ENCODE results near the gene PSMD11.

The PSMD11 gene

GRCh38 chr17:32502710-32503109, 58.4 kb downstream of the PSMD11 start:
- no peak for TF ChIP-seq SUZ12 (IDR thresholded peaks at IDR 0.05; ENCODE audit: extremely low read depth, insufficient read depth, insufficient read length)
- no peak for TF ChIP-seq ZNF274 (IDR thresholded peaks at IDR 0.05; ENCODE audit: low read depth, low read length)
- TF ChIP-seq YY1 (IDR thresholded peaks at IDR 0.05; ENCODE audit: insufficient read depth, insufficient read length) = no peak
- Histone ChIP-seq H3K9me3 (ENCODE audit: insufficient read depth, low read length) (no peaks in the 10 kb centered on the region), H3K9ac (ENCODE audit: insufficient read length, low read depth) (no peak overlapping the region), H3K4me1 (ENCODE audit: insufficient read depth, insufficient read length) (peaks cover 10% of the 10 kb centered on the region), H3K36me3 (ENCODE audit: insufficient read depth, insufficient read length, low read length) (no peaks in the 10 kb centered on the region), H3K4me3 (ENCODE audit: insufficient read length, low read depth) (no peak overlapping the region), H3K27me3 (ENCODE audit: insufficient read depth, insufficient read length) (no peaks in the 10 kb centered on the region)
- no peak for DNase-seq (ENCODE audit: low read depth, low spot score)

- H3K9me3 ChIP-seq (ENCODE audit: insufficient read depth, low read length) = no peaks in the 10 kb centered on the region
- no peak for DNase-seq (ENCODE audit: low read depth, low spot score)
- H3K4me1 ChIP-seq (ENCODE audit: insufficient read depth, insufficient read length) = peaks cover 2% of the 10 kb centered on the region
- no peaks in the 10 kb centered on the region for H3K36me3 ChIP-seq (ENCODE audit: insufficient read depth, insufficient read length, low read length)
- no peaks in the 10 kb centered on the region for H3K27me3 ChIP-seq (ENCODE audit: insufficient read depth, insufficient read length)
- no peak overlapping the region for H3K4me3 ChIP-seq (ENCODE audit: insufficient read length, low read depth)
- no peak overlapping the region for H3K9ac ChIP-seq (ENCODE audit: insufficient read length, low read depth)
- no peak for TF ChIP-seq ZNF274 (IDR thresholded peaks at IDR 0.05; ENCODE audit: low read depth, low read length)
- no peak for TF ChIP-seq SUZ12 (IDR thresholded peaks at IDR 0.05; ENCODE audit: extremely low read depth, insufficient read depth, insufficient read length)
- no peak for TF ChIP-seq YY1 (IDR thresholded peaks at IDR 0.05; ENCODE audit: insufficient read depth, insufficient read length)
Observed at GRCh38 chr17:32503251-32504165, 59.2 kb downstream of the PSMD11 start.

DNA sequence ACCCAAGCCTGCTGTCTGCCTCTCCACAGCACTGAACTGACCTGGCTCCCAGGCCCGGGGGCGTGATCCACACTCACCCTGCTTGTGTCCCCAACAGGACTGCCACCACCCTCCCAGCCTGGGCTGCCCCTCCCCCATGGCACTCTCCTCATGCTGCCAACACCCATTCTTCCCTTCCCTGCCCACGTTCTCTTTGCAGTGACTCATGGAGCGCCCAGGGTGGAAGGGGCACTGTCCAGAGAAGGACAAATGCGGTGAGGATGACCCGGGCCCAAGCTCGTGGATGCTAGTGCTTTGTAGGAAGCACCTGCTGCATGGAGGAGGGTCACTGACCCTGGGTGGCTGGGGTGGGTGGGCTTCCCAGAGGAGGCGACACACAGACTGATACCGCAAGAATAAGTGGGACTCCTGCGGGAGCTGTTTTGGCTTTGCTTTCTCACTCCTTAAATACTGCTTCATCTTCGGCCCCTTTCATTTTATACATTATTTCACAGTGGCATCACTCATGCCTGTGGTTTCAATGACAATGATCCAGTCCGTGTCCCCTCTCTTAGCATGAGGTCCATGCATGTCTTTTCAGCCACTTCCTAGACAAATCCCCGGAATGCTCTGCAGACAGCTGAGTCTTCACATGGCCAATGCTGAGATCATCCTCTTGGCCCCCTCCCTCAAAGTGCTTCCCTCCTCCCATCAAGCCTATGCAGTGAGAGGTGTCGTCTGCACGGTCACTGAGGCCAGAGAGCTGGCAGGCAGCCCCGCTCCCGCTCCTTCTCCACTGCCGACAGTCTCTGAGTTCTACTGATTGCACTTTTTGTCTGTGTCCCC, 60.1 kb downstream of the PSMD11 start:
- Histone ChIP-seq H3K4me3 (ENCODE audit: insufficient read length, low read depth) (no peak overlapping the region), H3K9ac (ENCODE audit: insufficient read length, low read depth) (no peak overlapping the region), H3K27me3 (ENCODE audit: insufficient read depth, insufficient read length) (no peaks in the 10 kb centered on the region), H3K4me1 (ENCODE audit: insufficient read depth, insufficient read length) (peaks cover 2% of the 10 kb centered on the region), H3K9me3 (ENCODE audit: insufficient read depth, low read length) (no peaks in the 10 kb centered on the region), H3K36me3 (ENCODE audit: insufficient read depth, insufficient read length, low read length) (no peaks in the 10 kb centered on the region)
- TF ChIP-seq SUZ12 (IDR thresholded peaks at IDR 0.05; ENCODE audit: extremely low read depth, insufficient read depth, insufficient read length) = no peak
- TF ChIP-seq ZNF274 (IDR thresholded peaks at IDR 0.05; ENCODE audit: low read depth, low read length) = no peak
- TF ChIP-seq YY1 (IDR thresholded peaks at IDR 0.05; ENCODE audit: insufficient read depth, insufficient read length) = no peak
- DNase-seq (ENCODE audit: low read depth, low spot score) = no peak

DNA sequence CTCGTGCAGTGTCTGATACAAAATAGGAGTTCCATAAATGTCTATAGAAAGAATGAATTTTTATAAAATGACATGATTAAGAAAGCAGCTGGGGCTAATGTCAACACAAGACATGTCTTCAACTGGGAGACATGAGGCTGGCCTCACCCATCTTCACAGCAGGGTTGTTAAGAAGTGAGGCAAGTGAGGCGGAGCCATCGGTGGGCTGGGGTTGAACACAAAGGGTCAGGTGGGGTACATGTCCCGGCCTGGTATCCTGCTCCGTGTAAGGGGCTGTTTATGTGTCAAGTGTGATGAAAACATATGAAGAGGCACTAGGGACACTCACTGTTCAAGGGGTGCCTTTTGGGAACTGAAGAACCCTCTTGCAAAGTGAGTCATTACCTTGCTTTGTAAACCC, 64.6 kb downstream of the PSMD11 start:
- Histone ChIP-seq H3K9ac (ENCODE audit: insufficient read length, low read depth) (no peak overlapping the region), H3K4me3 (ENCODE audit: insufficient read length, low read depth) (no peak overlapping the region), H3K27me3 (ENCODE audit: insufficient read depth, insufficient read length) (no peaks in the 10 kb centered on the region), H3K36me3 (ENCODE audit: insufficient read depth, insufficient read length, low read length) (no peaks in the 10 kb centered on the region), H3K4me1 (ENCODE audit: insufficient read depth, insufficient read length) (no peaks in the 10 kb centered on the region), H3K9me3 (ENCODE audit: insufficient read depth, low read length) (no peaks in the 10 kb centered on the region)
- no peak for DNase-seq (ENCODE audit: low read depth, low spot score)
- TF ChIP-seq SUZ12 (IDR thresholded peaks at IDR 0.05; ENCODE audit: extremely low read depth, insufficient read depth, insufficient read length) (no peak), YY1 (IDR thresholded peaks at IDR 0.05; ENCODE audit: insufficient read depth, insufficient read length) (no peak), ZNF274 (IDR thresholded peaks at IDR 0.05; ENCODE audit: low read depth, low read length) (no peak)

DNA sequence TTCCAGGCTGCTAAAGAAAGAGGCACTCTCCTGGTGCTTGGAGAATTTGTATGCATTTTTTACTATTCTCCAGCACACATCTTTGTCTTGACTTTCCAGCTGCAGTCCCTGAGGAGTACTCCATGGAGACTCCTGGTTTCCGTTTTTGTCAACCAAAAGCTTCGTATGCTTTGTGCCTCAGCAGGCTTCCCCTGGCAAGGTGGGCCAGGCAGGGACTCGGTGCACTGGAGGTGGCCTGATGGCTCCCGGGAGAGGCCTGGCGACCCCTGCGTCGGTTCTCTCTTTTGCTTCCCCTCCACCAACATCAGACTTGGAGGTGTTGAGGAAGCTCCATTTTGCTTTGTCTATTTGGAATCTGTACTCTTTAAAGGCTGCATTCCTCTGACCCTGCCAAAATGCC, 66.2 kb downstream of the PSMD11 start:
- H3K36me3 ChIP-seq (ENCODE audit: insufficient read depth, insufficient read length, low read length) = no peaks in the 10 kb centered on the region
- H3K27me3 ChIP-seq (ENCODE audit: insufficient read depth, insufficient read length) = no peaks in the 10 kb centered on the region
- H3K4me1 ChIP-seq (ENCODE audit: insufficient read depth, insufficient read length) = peaks cover 1% of the 10 kb centered on the region
- DNase-seq (ENCODE audit: low read depth, low spot score) = no peak
- no peak for TF ChIP-seq ZNF274 (IDR thresholded peaks at IDR 0.05; ENCODE audit: low read depth, low read length)
- TF ChIP-seq SUZ12 (IDR thresholded peaks at IDR 0.05; ENCODE audit: extremely low read depth, insufficient read depth, insufficient read length) = no peak
- no peak for TF ChIP-seq YY1 (IDR thresholded peaks at IDR 0.05; ENCODE audit: insufficient read depth, insufficient read length)
- no peak overlapping the region for H3K4me3 ChIP-seq (ENCODE audit: insufficient read length, low read depth)
- H3K9me3 ChIP-seq (ENCODE audit: insufficient read depth, low read length) = no peaks in the 10 kb centered on the region
- no peak overlapping the region for H3K9ac ChIP-seq (ENCODE audit: insufficient read length, low read depth)

DNA sequence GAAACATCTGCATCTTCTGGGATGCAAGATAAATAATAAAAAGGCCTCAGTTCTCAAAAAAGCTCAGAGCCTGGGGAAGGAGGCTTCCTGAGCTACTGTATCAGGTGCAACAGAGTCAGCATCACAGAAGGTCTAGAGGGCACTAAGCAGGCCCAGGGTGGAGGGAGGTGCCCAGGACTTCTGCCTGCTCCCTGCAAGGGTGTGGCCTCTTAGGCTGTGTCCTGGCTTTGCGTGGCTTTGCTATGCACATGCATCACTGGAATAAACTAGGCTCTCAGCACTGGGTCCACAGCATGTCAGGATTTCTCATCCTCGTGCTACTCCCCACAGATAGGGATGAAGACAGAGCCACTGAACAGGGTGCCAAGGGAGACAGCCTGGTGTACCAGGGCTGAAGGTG, 68.0 kb downstream of the PSMD11 start:
- Histone ChIP-seq H3K9me3 (ENCODE audit: insufficient read depth, low read length) (no peaks in the 10 kb centered on the region), H3K4me3 (ENCODE audit: insufficient read length, low read depth) (no peak overlapping the region), H3K36me3 (ENCODE audit: insufficient read depth, insufficient read length, low read length) (no peaks in the 10 kb centered on the region), H3K9ac (ENCODE audit: insufficient read length, low read depth) (no peak overlapping the region), H3K27me3 (ENCODE audit: insufficient read depth, insufficient read length) (peaks cover 3% of the 10 kb centered on the region), H3K4me1 (ENCODE audit: insufficient read depth, insufficient read length) (peaks cover 1% of the 10 kb centered on the region)
- no peak for DNase-seq (ENCODE audit: low read depth, low spot score)
- no peak for TF ChIP-seq SUZ12 (IDR thresholded peaks at IDR 0.05; ENCODE audit: extremely low read depth, insufficient read depth, insufficient read length)
- no peak for TF ChIP-seq YY1 (IDR thresholded peaks at IDR 0.05; ENCODE audit: insufficient read depth, insufficient read length)
- no peak for TF ChIP-seq ZNF274 (IDR thresholded peaks at IDR 0.05; ENCODE audit: low read depth, low read length)

GRCh38 chr17:32513579-32513978, 69.3 kb downstream of the PSMD11 start:
- H3K36me3 ChIP-seq (ENCODE audit: insufficient read depth, insufficient read length, low read length) = no peaks in the 10 kb centered on the region
- no peak overlapping the region for H3K4me3 ChIP-seq (ENCODE audit: insufficient read length, low read depth)
- H3K9me3 ChIP-seq (ENCODE audit: insufficient read depth, low read length) = no peaks in the 10 kb centered on the region
- H3K4me1 ChIP-seq (ENCODE audit: insufficient read depth, insufficient read length) = peaks cover 1% of the 10 kb centered on the region
- DNase-seq (ENCODE audit: low read depth, low spot score) = no peak
- TF ChIP-seq SUZ12 (IDR thresholded peaks at IDR 0.05; ENCODE audit: extremely low read depth, insufficient read depth, insufficient read length) = no peak
- no peak for TF ChIP-seq ZNF274 (IDR thresholded peaks at IDR 0.05; ENCODE audit: low read depth, low read length)
- no peak for TF ChIP-seq YY1 (IDR thresholded peaks at IDR 0.05; ENCODE audit: insufficient read depth, insufficient read length)
- peaks cover 16% of the 10 kb centered on the region for H3K27me3 ChIP-seq (ENCODE audit: insufficient read depth, insufficient read length)
- H3K9ac ChIP-seq (ENCODE audit: insufficient read length, low read depth) = no peak overlapping the region

All from NT2/D1 (cell line).